NOMO-1 (cell line): ENCODE data around the gene FILIP1.

Source experiments
- DNase-seq, 2 experiments: peaks; one replicate each; lab custom pipeline; 2025; ENCODE audit not compliant: unreplicated experiment in 2 of 2; lab: John Stamatoyannopoulos, UW

The FILIP1 gene

GRCh38 chr6:75280131-75280855 is 213.3 kb downstream of the FILIP1 start:
- no peak for DNase-seq

DNA sequence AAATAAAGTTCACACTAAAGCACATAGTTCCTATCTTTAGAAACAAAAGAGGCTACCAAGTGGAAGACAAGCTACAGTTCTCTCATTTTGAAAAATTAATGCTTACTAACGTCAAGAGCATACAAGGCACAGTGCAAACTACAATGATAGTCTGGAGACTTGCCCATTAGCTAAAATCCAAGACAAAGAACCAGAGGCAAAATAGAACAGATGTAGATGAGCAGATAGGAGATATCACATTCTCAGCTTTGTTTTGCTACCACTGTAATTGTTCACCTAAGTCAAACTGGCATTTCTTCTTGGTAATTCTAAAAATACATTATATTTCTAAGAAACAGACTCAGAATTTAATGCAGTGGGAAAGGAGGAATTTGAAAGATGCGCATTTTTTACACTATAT is 214.2 kb downstream of the FILIP1 start:
- no peak for DNase-seq

DNA sequence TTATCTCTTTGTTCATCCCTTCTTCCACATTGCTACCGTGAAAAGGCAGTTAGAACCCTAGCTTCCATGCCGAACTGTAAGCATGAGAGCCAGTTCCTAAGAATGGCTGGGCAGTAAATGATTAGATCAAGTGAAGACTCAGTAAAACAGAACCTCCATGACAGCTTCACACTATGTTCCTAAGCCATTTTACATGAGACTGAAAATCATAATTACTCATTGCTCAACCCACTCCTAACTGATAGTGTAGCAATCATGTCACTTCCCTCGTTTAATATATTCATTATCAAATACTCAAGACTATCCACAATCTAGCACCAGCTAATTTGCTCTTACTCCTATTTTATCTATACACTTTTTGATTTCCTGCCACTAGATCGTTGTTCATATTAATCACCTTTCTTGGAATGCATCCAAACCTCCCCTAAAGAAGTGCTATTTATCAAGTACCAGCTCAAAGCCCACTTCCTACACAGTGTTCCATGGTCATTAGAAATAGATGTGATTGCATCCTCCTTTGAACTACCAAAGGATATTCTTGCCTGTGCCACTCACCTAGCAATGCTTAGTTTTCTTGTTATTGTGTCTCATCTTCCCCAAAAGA is 215.0 kb downstream of the FILIP1 start:
- peak; percentile 26 to 85 for DNase-seq

DNA sequence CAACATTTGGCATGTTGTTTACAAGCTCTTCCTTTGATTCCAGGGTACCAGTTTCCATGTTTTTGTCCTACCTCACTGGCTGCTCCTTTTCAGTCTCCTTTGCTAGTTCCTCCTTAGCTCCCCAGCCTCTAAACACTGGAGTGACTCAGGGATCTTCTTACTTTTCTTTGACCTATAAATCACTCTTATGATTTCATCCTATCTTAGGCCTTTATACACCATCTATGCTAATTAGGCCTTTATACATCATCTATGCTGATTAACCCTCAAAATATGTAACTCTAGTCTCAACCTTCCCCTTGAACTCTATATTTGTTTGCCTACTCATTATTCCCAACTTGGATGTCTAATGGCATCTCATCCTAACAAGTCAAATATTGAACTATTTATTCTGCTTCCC is 218.5 kb downstream of the FILIP1 start:
- peak in 1 of 2 experiments; percentile 19 for DNase-seq

DNA sequence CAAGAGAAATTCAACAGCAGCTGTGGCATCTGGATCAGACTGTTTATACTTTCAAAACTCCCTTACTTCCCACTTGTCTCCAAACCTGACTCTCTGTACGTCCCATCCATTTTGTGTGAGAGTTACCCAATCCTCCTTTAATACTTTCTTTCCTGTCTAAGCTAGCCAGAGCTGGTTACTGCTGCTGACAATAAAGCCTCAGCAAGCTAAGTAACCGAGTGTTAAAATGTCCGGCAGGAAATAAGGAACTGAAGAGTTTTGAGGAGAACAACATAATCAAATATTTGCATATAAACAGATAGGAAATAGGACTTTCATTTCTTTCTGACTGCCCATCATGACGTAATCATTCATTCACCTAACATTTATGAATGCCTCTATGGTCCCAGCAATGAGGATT is 220.6 kb downstream of the FILIP1 start:
- DNase-seq: peak; percentile 19 to 60

DNA sequence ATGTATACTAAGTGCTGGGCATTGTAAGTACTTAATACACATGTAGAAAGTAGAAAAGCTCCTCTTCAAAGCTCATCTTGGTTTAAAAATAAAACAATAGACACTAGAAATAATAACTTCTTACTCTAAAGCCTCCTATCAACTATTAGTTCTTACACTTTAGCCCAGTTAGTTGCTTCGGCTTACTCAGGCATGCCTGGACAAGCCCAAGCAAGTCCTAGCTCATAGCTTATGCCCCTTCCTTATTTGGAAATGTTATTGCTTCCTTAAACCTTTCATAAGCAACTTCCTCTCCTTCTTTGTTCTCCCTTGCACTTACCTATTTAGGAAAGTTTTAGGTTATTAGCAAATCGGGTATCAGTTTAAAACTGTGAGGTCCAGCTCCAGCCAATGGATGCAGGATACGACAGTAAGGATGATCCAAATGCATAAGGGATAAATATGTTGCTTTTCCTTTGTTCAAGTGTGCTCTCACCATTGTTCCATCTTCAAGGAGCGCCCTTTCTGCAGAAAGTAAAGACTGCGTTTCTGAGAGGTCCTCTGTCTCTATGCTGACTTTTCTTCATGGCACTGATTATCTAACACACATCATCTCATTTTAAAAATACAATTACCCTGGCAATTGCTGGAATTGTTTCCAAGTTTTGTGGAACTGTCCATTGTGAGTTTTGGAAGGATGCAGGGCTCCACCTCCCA is 221.3 kb downstream of the FILIP1 start:
- peak; percentile 30 to 51 for DNase-seq

DNA sequence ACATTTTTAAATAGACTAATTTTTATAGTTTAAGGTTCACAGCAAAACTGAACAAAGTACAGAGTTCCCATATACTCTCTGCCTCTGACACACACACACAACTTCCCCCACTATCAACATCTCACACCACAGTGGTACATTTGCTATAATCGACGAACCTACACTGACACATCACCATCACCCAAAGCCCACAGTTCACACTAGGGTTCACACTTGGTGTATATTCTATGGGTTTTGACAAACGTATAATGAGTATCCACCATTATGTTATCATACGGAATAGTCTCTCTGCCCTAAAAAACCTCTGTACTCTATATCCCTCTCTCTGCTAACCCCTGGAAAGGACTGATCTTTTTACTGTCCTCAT is 224.6 kb downstream of the FILIP1 start:
- no peak for DNase-seq

GRCh38 chr6:75268121-75268987 is 225.2 kb downstream of the FILIP1 start:
- no peak for DNase-seq

GRCh38 chr6:75267461-75267860 is 226.1 kb downstream of the FILIP1 start:
- no peak for DNase-seq

DNA sequence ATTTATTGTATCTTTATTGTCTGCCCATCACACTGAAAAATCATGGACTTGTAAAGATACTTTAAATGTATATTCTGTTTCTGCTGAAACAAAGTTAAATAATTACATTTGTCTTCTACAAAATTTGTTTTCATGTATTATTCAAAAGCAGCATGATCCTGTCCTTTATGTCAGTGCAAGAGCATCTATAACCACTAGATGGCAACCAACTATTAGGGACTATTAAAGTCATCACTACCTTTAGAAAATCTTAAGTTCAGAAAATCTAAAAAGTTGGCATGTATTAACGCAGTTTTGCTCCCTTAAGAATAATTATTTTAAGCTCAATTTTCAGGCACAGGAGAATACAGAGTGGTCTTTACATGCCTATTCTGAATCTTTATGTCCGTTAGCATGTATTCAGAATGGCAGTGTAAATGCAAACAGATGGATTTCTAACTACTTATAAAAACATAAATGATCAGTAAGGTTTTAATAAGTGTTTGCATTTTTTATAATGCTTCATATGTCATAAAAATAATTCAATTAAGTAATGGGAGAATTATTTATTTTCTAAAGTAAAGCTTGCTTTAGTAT is 226.8 kb downstream of the FILIP1 start:
- DNase-seq: peak; percentile 10 to 48

- DNase-seq: no peak
Measured at GRCh38 chr6:75263401-75263750, 230.2 kb downstream of the FILIP1 start.

GRCh38 chr6:75262716-75263400 is 230.7 kb downstream of the FILIP1 start:
- no peak for DNase-seq

DNA sequence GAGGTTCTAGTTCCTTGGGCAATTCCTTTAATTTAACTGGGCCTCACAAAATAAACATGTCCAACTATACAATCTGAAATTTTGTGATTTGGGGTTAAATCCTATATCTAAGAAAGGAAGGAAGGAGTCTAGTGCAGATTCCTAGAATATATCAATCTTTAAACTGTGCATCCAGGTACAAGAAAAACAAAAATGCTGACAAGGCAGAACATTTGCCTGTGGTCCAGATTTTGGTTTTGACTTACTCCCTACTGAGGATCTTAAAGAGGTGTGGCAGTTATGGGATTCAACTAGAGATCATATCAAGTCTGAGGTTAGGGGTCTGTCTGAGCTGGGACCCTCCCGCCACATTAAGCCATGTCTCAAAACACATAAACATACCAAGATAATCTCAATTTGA is 232.3 kb downstream of the FILIP1 start:
- no peak for DNase-seq

- DNase-seq: no peak
Measured at GRCh38 chr6:75257343-75258087, 236.1 kb downstream of the FILIP1 start.

DNA sequence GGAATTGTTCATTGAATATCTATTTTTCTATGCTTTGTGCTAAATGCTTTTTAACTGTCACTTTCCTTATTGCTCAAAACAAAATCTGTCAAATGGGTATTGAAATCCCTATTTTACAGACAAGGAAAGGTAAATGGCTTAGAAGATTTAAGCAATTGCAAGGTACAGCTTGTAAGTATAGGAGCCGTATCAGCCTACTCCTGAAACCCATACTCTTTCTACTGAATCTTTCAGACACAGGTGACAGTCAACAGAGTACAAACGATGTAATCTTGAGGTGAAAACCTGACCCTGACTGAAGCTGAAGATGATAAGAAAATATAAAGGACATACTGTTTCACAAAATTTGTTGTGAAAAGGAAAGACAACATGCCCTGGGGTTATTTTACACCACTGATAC is 243.0 kb downstream of the FILIP1 start:
- DNase-seq: no peak

DNA sequence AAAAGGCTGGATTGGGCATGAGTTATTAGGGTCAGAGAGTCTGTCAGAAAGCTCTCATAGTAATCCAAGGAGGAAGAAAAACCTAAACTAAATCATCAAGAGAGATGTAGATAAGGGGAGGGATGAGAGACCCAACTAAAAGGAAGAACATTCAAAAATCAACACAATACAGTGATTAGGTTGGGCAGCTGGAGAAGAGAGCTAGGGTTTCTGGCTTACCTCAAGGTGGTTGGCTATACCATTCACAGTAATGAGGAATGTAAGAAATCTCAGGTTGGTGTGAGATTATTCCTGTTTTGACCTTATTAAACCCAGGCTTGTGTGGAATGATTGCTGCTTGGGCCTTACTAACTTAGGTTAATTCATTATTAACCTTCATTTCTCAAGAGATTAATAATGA is 243.8 kb downstream of the FILIP1 start:
- DNase-seq: no peak

DNA sequence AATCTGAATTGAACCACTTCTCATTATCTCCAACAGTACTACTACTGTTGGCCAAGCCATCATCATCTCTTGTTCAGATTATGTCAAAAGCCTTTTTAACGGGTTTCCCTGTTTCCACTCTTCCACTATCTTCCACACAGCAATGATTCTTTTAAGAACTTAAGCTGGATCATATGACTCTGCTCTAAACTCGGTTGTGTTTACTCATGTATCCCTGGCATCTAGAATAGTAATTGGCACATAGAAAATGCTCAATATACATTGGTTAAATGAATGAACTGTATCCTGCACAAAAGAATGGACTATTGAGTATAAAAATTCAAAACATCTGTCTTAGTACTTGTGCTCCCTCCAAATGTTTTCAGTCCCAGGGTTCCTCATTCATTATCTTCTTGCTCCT is 247.2 kb downstream of the FILIP1 start:
- DNase-seq: no peak

DNA sequence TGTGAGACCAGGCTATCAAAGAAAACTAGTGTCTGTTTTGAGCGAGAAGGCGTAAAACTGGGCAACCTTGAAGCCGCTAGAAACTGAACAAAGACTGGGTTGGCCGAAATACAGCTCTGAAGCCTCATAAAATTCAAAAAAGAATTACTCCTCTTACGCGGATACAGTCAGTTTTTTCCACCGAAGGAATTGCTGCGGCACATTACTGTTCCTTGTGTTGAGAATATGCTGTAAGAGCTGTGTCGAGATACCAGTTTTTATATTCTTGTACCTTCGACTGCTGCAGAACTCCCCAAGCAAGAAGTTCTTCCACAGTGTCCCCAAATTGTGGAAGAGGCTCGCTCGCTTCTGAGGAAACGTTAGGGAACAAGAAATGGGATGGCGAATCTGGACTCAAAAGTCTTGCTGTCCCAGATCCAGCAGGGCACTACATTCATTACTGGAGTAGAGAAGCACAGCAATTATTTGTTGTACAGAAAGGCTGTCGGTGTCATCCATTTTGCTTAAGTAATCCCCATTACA is 249.5 kb downstream of the FILIP1 start:
- DNase-seq: peak in 1 of 2 experiments; percentile 38

GRCh38 chr6:75243333-75244062 is 250.1 kb downstream of the FILIP1 start, which contains the start of gene COX7A2:
TSS of gene COX7A2 (minus strand) at chr6:75243801. CDS start at chr6:75243734, 67 bp downstream.
- peak; percentile 99 for DNase-seq
